NCI-H2196 (cell line): ENCODE results near the gene NR1I2.

Source experiments
- DNase-seq: peaks from one replicate; lab custom pipeline; 2025; ENCODE audit not compliant: unreplicated experiment; lab: John Stamatoyannopoulos, UW

NR1I2 gene

DNA sequence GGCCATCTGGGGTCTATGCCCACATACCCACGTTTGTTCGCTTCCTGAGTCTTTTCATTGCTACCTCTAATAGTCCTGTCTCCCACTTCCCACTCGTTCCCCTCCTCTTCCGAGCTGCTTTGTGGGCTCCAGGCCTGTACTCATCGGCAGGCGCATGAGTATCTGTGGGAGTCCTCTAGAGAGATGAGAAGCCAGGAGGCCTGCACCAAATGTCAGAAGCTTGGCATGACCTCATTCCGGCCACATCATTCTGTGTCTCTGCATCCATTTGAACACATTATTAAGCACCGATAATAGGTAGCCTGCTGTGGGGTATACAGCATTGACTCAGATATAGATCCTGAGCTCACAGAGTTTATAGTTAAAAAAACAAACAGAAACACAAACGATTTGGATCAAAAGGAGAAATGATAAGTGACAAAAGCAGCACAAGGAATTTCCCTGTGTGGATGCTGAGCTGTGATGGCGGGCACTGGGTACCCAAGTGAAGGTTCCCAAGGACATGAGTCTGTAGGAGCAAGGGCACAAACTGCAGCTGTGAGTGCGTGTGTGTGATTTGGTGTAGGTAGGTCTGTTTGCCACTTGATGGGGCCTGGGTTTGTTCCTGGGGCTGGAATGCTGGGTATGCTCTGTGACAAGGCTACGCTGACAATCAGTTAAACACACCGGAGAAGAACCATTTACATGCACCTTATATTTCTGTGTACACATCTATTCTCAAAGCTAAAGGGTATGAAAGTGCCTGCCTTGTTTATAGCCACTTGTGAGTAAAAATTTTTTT lies 35.9 kb downstream of the NR1I2 start:
- DNase-seq: no peak

DNA sequence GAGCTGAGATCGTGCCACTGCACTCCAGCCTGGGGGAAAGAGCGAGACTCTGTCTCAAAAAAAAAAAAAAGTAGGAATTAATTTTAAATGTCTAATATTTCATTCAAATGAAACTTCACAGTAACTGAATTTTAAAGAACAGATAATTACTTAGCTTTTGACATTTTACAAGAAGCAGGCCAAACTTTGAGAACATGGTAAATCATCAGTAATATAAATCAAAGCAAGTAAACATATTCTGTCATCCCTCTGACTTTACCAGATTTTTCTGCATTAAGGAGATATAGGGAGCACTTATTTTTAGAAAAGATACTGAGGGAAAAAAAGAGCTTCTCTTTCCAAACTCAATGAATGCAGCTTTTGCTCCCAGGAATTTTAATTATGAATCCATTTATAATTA lies 37.0 kb downstream of the NR1I2 start:
- no peak for DNase-seq

DNA sequence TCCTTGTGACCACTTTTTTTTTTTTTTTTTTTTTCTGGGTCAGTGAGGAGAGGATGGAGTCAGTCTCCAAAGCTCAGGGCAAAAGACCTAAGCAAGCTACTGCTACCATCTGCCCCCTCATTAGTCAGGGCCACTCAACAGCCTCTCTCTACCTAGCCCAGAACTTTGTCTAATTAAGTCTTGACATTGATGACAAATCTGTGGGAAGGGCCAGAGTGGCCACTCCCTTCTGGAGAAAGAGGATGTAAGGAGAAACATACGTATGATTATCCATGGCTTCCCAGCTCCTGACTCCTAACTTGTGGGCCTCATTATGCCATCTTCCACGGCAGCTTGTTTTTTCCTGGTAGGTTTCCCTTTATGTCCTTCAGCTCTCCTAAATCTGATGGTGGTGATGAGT lies 37.9 kb downstream of the NR1I2 start:
- no peak for DNase-seq

DNA sequence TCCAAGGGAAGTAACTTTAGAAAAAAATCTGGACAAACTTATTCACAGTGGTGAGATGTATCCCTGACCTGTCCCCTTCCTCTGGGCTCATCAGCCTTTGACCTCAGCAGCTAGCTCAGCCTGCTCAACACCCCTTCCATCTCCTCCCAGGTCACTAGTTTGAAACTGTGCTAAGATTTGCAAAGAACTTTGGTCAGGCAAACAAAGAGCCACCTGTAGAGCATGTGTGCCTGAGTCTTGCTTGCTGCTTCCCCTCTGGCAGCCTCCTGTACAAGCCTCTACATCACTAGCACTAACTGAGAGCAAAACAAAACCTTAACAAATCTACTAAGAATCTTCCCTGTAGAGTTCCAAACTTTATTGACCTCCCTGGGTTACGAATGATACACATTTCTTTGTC lies 43.9 kb downstream of the NR1I2 start:
- DNase-seq: no peak

DNA sequence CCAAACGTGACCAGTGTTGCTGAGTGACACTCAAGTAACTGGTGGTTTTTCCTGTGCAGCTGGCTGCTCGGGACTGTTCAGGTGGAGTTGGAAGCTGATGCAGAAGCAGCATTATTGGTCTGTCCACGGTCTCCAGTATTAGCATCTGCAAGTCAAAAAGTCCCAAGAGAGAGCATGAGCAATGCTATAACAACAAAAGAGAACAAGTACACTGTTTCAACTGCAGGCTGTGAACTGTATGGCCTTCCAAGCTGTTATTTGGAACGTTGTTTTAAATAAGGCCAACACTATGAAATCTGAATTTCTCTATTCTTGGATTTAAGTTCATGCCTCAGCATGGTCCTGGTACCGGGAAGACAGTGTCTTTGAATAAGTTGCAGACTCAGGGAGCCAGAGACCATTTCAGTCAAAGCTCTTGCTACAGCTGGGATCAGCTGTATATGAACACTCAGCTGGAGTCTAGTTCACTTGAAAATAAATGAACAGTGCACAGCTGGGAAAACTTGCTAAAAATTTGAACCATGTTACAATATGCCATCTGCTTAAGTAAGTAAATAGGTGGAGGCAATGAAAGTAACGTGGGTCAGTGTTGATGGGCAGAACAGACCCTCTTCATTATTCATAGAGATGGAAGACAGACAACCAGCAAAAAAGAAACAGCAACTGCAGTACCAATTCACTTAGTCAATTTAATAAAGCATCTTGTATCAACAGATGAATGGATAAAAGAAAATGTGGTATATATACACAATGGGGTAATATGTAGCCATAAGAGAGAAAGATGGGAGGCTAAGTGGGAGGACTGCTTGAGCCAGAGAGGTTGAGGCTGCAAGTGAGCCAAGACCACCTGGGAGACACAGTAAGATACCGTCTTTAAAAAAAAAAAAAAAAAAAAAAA lies 45.1 kb downstream of the NR1I2 start:
- no peak for DNase-seq

DNA sequence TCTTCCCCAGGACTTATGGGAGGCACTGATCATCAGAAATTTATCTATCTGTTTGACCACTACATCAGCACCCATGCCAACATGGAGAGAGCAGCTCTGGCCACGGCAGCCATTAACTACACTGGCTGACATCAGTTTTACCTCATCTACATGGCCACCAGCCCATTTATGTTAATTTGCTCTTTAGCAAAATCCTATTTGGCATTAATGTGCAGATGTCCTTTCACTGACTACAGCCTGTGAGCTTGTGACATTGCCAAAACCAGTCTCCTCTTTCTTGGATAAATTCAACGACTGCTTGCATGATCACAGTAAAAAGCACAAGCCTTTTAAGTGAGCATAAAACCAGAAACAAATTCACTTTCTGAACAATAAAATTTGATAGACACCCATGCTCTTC lies 47.5 kb downstream of the NR1I2 start:
- no peak for DNase-seq

DNA sequence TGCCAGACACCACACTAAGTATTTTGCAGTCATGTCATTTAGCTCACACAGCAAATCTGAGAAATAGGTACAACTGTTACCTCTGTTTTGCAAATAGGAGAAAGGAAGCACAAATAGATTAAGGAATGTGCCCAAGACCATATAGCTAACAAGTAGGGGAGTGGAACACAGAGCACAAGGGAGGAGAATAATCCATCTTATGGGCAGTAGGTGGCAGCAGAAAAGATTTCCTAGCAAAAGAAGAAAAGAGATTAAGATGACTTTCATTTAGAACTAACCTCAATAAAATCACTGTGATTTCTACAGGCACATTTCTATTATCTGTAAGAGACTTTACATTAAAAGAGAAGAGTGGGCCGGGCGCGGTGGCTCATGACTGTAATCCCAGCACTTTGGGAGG lies 49.1 kb downstream of the NR1I2 start:
- DNase-seq: no peak

DNA sequence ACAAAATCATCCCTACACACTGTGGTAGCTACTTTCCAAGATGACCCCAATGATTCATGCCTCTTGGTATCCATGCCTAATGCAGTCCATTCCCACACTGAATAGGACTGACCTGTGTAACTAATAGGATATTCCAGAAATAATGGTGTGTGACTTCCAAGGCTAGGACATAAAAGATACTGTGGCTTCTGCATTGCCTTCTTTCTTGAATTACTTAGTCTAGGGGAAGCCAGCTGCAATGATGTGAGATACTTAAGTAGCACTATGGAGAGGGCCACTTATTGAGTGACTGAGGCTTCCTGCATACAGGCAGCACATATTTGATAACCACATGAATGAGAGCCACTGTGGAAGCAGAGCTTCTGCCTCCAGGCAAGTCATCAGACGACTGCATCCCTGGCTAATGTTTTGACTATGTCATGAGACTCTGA lies 50.1 kb downstream of the NR1I2 start:
- peak; percentile 18 for DNase-seq

DNA sequence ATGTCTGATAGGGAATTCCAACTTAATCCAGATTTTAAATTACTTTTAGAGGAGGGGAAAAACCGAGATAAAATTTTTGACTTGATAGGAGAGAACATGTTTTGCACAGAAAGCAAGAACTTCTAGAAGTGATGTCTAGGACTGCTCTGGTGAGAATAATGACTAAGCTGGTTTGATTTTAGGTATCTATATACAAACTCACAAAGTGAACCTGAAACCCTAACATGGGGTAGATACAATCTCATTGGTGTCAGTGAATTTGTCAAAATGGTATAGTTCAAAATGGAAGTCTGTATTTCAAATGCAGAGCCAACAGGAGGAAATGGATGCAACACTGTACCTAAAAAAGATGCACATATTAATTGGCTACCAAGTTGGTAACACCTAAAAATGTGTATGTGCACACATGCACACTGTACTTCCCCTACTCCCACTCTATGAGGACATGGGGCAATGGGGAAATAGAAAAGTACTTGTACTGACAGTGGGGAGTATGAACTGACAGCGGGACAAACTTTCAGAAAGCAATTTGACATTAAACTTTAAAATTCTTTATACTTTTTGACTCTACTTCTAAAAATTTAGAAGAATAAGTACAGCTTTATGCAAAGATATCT lies 53.0 kb downstream of the NR1I2 start:
- DNase-seq: no peak

DNA sequence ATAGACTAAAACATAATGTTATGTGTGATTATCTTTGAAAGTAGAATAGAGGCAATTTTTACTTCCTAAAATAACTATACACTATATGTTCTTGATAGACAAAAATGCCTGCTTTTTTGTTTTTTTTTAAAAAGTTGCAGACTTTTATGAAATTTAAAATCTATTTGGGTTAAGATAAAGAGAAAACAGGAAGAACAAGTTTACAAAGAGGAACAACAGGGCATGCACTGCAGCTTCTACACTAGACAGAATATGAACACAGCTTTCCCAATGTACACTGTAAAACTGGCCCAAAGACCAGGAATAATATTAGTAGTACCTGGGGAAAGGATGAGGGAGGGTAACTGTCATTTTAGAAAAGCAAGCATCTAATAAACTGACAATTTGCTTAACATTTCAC lies 53.7 kb downstream of the NR1I2 start:
- DNase-seq: no peak

DNA sequence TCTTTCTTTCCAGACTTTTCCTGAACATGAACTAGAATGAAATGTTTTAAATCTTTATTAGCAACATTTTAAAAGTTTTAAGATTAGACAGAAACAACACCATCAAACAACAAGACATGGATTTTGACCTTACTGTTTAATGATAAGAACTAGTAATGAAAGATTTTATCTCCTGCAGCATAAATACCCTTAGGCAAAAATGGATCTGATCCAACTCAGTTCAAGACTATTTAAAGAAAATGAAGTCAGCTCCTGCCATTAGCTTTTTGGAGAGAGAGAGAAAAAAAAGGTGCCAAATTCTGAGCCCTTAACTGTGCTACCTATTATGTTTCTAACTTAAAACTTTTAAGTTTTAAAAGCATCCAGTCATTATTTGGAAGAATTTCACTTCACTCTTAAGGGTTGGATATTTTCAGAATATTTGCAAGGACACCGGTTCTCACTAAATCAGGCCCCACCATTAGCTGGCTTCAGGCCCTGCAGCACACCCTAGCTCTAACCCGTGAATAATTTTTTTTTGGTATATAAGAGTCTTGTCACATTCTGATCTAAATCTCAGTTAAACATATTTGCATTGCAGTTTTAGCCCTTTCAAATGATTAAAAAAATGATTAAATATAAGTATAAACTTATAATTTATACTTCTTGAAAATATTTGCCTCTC lies 60.0 kb downstream of the NR1I2 start:
- DNase-seq: no peak

DNA sequence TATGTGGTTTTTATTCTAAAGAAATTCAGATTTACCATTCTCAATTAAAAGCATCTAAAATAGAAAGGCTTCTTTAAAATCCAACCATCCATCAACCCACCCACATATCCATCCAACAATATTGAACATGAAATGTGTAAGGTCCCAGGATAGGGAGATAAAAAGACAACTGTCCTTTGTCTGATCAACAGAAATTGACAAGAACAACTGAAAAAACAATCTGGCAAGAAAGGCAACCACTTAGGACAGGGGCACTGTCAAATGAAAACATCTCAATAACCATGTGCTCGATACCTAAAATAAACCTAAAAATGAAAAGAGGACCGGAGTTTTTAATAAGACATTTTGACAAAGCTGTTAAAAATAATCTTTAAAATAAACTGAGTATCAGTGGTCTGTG lies 67.2 kb downstream of the NR1I2 start:
- DNase-seq: no peak

DNA sequence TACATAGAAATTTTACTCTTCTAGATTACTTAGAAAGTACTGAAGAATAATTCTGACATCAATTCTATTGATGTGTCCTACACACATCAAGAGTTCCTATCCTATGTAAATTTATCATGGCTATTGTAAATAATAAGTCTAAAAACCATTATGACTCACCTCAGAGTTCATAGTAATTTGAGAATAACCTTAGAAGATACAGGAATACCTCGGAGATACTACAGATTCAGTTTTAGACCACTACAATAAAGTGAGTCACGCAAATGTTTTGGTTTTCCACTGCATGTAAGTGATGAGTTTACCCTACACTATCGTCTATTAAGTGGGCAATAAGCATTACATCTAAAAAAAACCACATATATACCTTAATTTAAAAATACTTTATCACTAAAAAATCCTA lies 74.8 kb downstream of the NR1I2 start:
- DNase-seq: no peak

DNA sequence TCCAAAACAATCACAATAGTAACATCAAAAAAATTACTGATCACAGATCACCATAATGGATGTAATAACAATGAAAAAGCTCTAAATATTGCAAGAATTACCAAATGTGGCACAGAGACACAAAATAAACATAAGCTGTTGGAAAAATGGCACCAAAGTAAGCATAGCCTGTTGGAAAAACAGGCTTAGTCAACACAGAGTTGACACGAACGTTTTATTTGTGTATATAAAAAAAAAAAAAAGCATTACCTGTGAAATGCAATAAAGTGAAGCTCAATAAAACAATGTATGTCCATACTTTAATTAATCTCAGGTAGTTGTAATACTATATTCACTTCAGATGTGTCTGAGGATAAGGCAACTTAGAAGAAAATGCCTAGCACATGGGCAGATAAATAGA lies 77.1 kb downstream of the NR1I2 start:
- DNase-seq: no peak

DNA sequence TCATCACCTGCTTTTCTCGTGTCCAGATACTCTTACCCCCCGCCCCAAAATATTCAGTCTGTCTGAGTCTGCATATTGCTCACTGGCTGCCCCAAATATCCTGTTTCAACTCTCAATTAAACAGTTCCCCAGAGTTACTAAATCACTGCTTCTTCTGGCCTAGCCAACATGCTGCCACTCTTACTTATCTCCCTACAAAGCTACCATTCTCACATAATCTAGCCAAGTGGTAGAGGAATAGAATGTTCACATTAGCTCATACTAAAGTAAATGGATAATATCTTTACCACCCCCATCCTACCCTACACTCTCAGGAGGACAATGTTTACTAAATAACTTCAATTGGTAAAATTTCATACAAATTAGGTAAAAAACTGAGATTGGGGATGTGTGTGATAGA lies 77.8 kb downstream of the NR1I2 start:
- DNase-seq: no peak

DNA sequence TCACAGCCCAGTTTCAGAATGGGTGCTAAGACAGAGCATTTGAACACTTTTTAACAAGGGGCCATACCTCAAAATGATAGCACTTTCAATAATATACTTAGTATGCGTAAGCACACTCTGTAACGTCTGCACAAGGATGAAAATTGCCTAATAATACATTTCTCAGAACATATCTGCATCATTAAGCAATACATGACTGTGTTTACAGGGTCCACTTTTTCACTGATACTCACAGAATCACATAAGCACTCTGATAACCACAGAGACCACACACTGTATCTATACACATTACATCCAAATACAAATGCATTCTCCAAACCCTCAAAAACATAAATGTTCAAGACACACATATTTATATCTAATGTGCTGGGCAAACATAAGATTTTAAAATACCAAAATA lies 79.8 kb downstream of the NR1I2 start:
- DNase-seq: no peak

DNA sequence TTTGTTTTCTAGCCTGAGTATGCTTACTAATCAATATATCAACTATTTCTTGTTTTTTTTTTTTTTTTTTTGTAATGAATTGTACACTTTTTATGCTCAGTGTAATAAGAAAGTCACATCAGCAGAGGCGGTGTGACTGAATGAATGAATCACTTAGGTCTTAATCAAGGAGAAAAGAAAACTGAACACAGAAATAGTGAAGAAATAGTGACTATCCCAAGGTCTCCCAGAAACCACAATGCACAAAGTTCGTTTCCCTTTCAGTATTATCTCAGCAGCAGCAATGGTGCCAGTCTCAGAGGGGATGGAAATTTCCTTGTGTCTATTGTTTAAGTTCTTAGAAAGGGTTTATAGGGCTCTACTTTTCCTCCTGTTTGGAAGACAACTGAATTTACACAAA lies 80.7 kb downstream of the NR1I2 start:
- DNase-seq: no peak

DNA sequence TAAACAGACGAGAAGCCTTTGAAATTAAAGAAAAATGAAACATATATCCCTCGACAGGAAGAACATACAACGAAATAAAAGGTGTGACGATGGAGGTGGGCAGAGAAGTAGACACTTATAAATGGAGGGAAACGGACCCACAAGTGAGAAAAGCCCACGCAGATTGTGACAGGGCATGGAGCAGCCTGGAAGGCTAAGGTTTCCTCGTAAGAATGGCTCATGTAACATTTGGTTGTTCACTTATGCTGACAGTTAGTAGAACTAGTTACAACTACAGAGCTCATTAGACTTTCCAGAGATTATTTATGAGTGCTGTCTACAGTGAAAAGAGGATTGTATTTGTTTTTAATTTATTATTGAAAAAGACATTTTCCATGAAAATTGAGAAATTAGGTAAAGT lies 82.6 kb downstream of the NR1I2 start:
- DNase-seq: no peak
